Keratinocyte (primary cell): Measurements from ENCODE around the gene LOC128125822.

Experiments used
- DNase-seq: peaks from one replicate; pipeline ENCODE4 v3.0.0-alpha.2; 2011; ENCODE audit warnings: low read depth, missing footprints, low spot score
- FAIRE-seq: peaks from 2 replicates; lab custom pipeline; 2011; peaks lifted over from hg19 to GRCh38; lab: Jason Lieb, UNC
- H2AFZ ChIP-seq: 2 replicates; pipeline ENCODE4 v1.6.0; 2012; ENCODE audit warnings: low read length, control low read depth, inconsistent platforms; ENCODE audit not compliant: control insufficient read depth
- H3K27ac ChIP-seq: 2 replicates; pipeline ENCODE4 v1.5.1; 2011; ENCODE audit warnings: low read length; ENCODE audit not compliant: control insufficient read depth, insufficient read depth
- H3K27me3 ChIP-seq: 3 replicates; pipeline ENCODE4 v1.6.0; 2011; ENCODE audit warnings: low read length; ENCODE audit not compliant: control insufficient read depth, insufficient read depth; ENCODE audit errors: extremely low read depth
- H3K36me3 ChIP-seq, 2 experiments: 2 replicates in 1 of 2; 3 replicates in 1 of 2; pipeline ENCODE4 v1.5.1; 2011; ENCODE audit warnings: low read length in 2 of 2, mild to moderate bottlenecking in 1 of 2; ENCODE audit not compliant: control insufficient read depth in 2 of 2, insufficient read depth in 2 of 2; ENCODE audit errors: extremely low read depth in 1 of 2
- H3K4me1 ChIP-seq: 3 replicates; pipeline ENCODE4 v1.5.1; 2011; ENCODE audit warnings: low read length; ENCODE audit not compliant: control insufficient read depth, insufficient read depth; ENCODE audit errors: extremely low read depth
- H3K4me2 ChIP-seq: 3 replicates; pipeline ENCODE4 v1.6.0; 2011; ENCODE audit warnings: low read depth, low read length; ENCODE audit not compliant: control insufficient read depth, insufficient read depth; ENCODE audit errors: extremely low read depth
- H3K4me3 ChIP-seq, 3 experiments: fragments of 200-600 bp in 1 of 3; sonication (generic) in 1 of 3; 2 replicates in 2 of 3; 3 replicates in 1 of 3; pipeline ENCODE4 v1.5.1; 2011 to 2016; ENCODE audit warnings: low read length in 3 of 3, mild to moderate bottlenecking in 3 of 3, control low read depth in 2 of 3, inconsistent platforms in 1 of 3, low read depth in 1 of 3, mixed read lengths in 1 of 3, mixed run types in 1 of 3, moderate library complexity in 1 of 3; ENCODE audit not compliant: control insufficient read depth in 2 of 3, insufficient read depth in 2 of 3; ENCODE audit errors: extremely low read depth in 1 of 3
- H3K79me2 ChIP-seq: 2 replicates; pipeline ENCODE4 v1.6.0; 2012; ENCODE audit warnings: low read length; ENCODE audit not compliant: control insufficient read depth, insufficient read depth
- H3K9ac ChIP-seq: 3 replicates; pipeline ENCODE4 v1.6.0; 2011; ENCODE audit warnings: low read length; ENCODE audit not compliant: control insufficient read depth, insufficient read depth; ENCODE audit errors: extremely low read depth
- H3K9me1 ChIP-seq: 3 replicates; pipeline ENCODE4 v1.6.0; 2011; ENCODE audit warnings: low read length; ENCODE audit not compliant: control insufficient read depth, insufficient read depth; ENCODE audit errors: extremely low read depth
- H3K9me3 ChIP-seq: 2 replicates; pipeline ENCODE4 v1.5.1; 2012; ENCODE audit warnings: low read depth, low read length; ENCODE audit not compliant: control insufficient read depth
- H4K20me1 ChIP-seq: 3 replicates; pipeline ENCODE4 v1.6.0; 2011; ENCODE audit warnings: low read length; ENCODE audit not compliant: control insufficient read depth, insufficient read depth; ENCODE audit errors: extremely low read depth
- EZH2 ChIP-seq: IDR thresholded peaks from one replicate; pipeline ENCODE4 v1.6.1; 2012; ENCODE audit warnings: inconsistent platforms, mild to moderate bottlenecking, low read length, moderate library complexity
- dilution Hi-C: fragments of 300-500 bp; cut with MboI; formaldehyde crosslinking; loops from one replicate; pipeline ENCODE4 v1.7.0; 2020; ENCODE audit warnings: low sequenced_read_pairs; ENCODE audit not compliant: extremely low pct_ligation_motif_present
- TF ChIP-seq, protein P1 (sequence below), 3 experiments: IDR thresholded peaks in 1 of 3; conservative IDR thresholded peaks in 1 of 3; optimal IDR thresholded peaks in 1 of 3; 2 replicates in 2 of 3; 3 replicates in 1 of 3; pipeline versions ENCODE3 to v1.5.1; 2011; ENCODE audit warnings: low read length in 3 of 3, mild to moderate bottlenecking in 3 of 3, moderate library complexity in 2 of 3, control low read depth in 1 of 3, inconsistent platforms in 1 of 3; ENCODE audit not compliant: insufficient read depth in 2 of 3; ENCODE audit errors: extremely low read depth in 1 of 3

Gene LOC128125822

DNA sequence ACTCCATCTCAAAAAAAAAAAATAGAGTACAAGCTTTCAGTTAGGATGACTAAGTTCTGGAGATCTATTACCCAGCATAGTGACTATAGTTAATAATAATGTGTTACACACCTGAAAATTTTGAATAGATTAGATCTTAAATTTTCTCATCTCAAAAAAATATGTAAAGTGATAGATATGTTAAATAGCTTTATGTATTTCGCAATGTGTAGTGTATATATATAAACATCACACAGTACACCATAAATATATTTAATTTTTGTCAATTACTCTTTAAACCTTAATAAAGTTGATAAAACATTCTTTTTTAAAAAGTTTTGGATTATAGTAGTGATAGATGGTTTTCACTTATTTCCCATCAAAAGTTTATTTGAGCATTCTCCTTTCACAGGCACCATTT, 25.6 kb upstream of the LOC128125822 start:
- TF ChIP-seq EZH2, result no peak
- TF ChIP-seq, protein P1, sequence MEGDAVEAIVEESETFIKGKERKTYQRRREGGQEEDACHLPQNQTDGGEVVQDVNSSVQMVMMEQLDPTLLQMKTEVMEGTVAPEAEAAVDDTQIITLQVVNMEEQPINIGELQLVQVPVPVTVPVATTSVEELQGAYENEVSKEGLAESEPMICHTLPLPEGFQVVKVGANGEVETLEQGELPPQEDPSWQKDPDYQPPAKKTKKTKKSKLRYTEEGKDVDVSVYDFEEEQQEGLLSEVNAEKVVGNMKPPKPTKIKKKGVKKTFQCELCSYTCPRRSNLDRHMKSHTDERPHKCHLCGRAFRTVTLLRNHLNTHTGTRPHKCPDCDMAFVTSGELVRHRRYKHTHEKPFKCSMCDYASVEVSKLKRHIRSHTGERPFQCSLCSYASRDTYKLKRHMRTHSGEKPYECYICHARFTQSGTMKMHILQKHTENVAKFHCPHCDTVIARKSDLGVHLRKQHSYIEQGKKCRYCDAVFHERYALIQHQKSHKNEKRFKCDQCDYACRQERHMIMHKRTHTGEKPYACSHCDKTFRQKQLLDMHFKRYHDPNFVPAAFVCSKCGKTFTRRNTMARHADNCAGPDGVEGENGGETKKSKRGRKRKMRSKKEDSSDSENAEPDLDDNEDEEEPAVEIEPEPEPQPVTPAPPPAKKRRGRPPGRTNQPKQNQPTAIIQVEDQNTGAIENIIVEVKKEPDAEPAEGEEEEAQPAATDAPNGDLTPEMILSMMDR (optimal IDR thresholded peaks at IDR 0.05 in 1 of 3, IDR thresholded peaks at IDR 0.05 in 1 of 3, conservative IDR thresholded peaks at IDR 0.05 in 1 of 3; ENCODE audit: extremely low read depth in 1 of 3, insufficient read depth in 2 of 3, low read length in 3 of 3), result no peak
- Histone ChIP-seq H3K9me1 (no peaks in the 10 kb centered on the region), H4K20me1 (no peaks in the 10 kb centered on the region), H2AFZ (no peak overlapping the region), H3K4me1 (no peaks in the 10 kb centered on the region), H3K27me3 (no peaks in the 10 kb centered on the region), H3K36me3 (no peaks in the 10 kb centered on the region), H3K27ac (no peak overlapping the region), H3K9ac (no peak overlapping the region), H3K4me2 (no peak overlapping the region), H3K9me3 (no peaks in the 10 kb centered on the region), H3K79me2 (no peaks in the 10 kb centered on the region), H3K4me3 (no peak overlapping the region)
- dilution Hi-C loops, result no loop called here
- DNase-seq (no peak), FAIRE-seq (no peak)

DNA sequence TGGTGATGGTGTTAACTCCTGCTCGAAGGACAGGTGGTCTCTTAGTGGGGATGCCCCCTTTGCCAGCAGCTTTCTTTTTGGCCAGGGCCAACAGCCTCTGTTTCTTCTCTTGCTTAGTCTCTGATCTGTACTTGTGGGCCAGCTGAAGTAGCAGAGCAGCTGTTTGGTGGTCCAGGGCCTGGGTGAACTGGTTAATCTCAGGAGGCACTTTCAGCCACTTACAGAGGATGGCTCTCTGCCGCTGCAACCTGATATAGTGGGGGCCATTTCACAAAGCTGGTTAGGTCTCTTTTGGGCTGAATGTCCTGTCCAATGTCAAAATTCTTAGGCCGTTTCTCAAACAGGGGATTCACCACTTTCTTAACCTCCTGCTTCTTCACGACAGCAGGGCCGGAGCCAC, 23.2 kb upstream of the LOC128125822 start:
- Histone ChIP-seq H4K20me1 (no peaks in the 10 kb centered on the region), H3K9ac (no peak overlapping the region), H3K79me2 (no peaks in the 10 kb centered on the region), H3K4me3 (no peak overlapping the region), H3K4me2 (no peak overlapping the region), H3K27me3 (no peaks in the 10 kb centered on the region), H3K9me3 (no peaks in the 10 kb centered on the region), H3K4me1 (peaks cover 3% of the 10 kb centered on the region), H3K36me3 (no peaks in the 10 kb centered on the region), H3K27ac (no peak overlapping the region), H3K9me1 (no peaks in the 10 kb centered on the region), H2AFZ (no peak overlapping the region)
- DNase-seq (no peak), FAIRE-seq (no peak)
- dilution Hi-C loops, result no loop called here
- TF ChIP-seq EZH2, result no peak
- TF ChIP-seq, protein P1 (optimal IDR thresholded peaks at IDR 0.05 in 1 of 3, IDR thresholded peaks at IDR 0.05 in 1 of 3, conservative IDR thresholded peaks at IDR 0.05 in 1 of 3; ENCODE audit: extremely low read depth in 1 of 3, insufficient read depth in 2 of 3, low read length in 3 of 3), result no peak
